Smooth muscle cell (in vitro differentiated cells): ENCODE data around the gene CDX1. TPM values are rescaled to one million over a fixed set of nuclear protein-coding genes. Genes with fewer than 3 reads are reported as not detected.

Source experiments
- DNase-seq: peaks from one replicate; lab custom pipeline; 2025; ENCODE audit not compliant: unreplicated experiment; lab: John Stamatoyannopoulos, UW
- H2AFZ ChIP-seq: fragments of 200-600 bp; sonication (generic); 2 replicates; pipeline ENCODE4 v1.6.0; 2016; ENCODE audit warnings: antibody characterized with exemption, low read depth, mild to moderate bottlenecking
- H3F3A ChIP-seq: fragments of 200-600 bp; sonication (generic); 2 replicates; pipeline ENCODE4 v1.6.0; 2017; ENCODE audit warnings: antibody characterized with exemption, low read depth
- H3K27ac ChIP-seq: fragments of 200-600 bp; sonication (generic); 2 replicates; pipeline ENCODE4 v1.5.1; 2016; ENCODE audit warnings: low read depth, mild to moderate bottlenecking
- H3K27me3 ChIP-seq: fragments of 200-600 bp; sonication (generic); 2 replicates; pipeline ENCODE4 v1.6.1; 2016; ENCODE audit warnings: low read depth, mild to moderate bottlenecking
- H3K36me3 ChIP-seq: fragments of 200-600 bp; sonication (generic); 2 replicates; pipeline ENCODE4 v1.5.1; 2016; ENCODE audit warnings: low read depth
- H3K4me1 ChIP-seq: fragments of 200-600 bp; sonication (generic); 2 replicates; pipeline ENCODE4 v1.5.1; 2016; ENCODE audit warnings: low read depth
- H3K4me2 ChIP-seq: fragments of 200-600 bp; sonication (generic); 2 replicates; pipeline ENCODE4 v1.6.0; 2016; ENCODE audit warnings: mild to moderate bottlenecking
- H3K4me3 ChIP-seq: fragments of 200-600 bp; sonication (generic); 2 replicates; pipeline ENCODE4 v1.5.1; 2016; ENCODE audit warnings: mild to moderate bottlenecking
- H3K79me2 ChIP-seq: fragments of 200-600 bp; sonication (generic); 2 replicates; pipeline ENCODE4 v1.6.0; 2016; ENCODE audit warnings: low read depth, mild to moderate bottlenecking
- H3K9ac ChIP-seq: fragments of 200-600 bp; sonication (generic); 2 replicates; pipeline ENCODE4 v1.6.0; 2016; ENCODE audit warnings: low read depth
- H3K9me3 ChIP-seq: fragments of 200-600 bp; sonication (generic); replicated peaks from 2 replicates; pipeline ENCODE4 v1.5.1; 2016; ENCODE audit warnings: low read depth
- H4K20me1 ChIP-seq: fragments of 200-600 bp; sonication (generic); 2 replicates; pipeline ENCODE4 v1.6.0; 2016; ENCODE audit warnings: low read depth
- CTCF ChIP-seq: fragments of 200-600 bp; sonication (generic); IDR thresholded peaks from 2 replicates; pipeline ENCODE4 v1.5.1; 2017; ENCODE audit warnings: borderline replicate concordance, mild to moderate bottlenecking, antibody characterized with exemption; ENCODE audit not compliant: insufficient read depth, poor library complexity, severe bottlenecking
- WGBS: methylation state at CpG from one replicate; pipeline ENCODE4 v1.1.7; 2016; ENCODE audit warnings: low lambda C conversion rate; 5-methylcytosine and 5-hydroxymethylcytosine counted together
- polyA plus RNA-seq: library from polyadenylated mRNA; unstranded; fragments of >200 nt; fragmentation: Nextera tagmentation; extraction: Ambion mirVana; gene quantifications from 2 replicates; pipeline ENCODE4 v1.2.1, GENCODE V29; 2016
- total RNA-seq: library from RNA; depleted of rRNA; stranded (reverse); fragments of >200 nt; gene quantifications from 2 replicates; pipeline ENCODE4 v1.2.3, GENCODE V29; 2014

Gene CDX1
- total and polyA plus RNA-seq, 2 experiments from 2014 or later: 1.4 to 5.0 TPM

DNA sequence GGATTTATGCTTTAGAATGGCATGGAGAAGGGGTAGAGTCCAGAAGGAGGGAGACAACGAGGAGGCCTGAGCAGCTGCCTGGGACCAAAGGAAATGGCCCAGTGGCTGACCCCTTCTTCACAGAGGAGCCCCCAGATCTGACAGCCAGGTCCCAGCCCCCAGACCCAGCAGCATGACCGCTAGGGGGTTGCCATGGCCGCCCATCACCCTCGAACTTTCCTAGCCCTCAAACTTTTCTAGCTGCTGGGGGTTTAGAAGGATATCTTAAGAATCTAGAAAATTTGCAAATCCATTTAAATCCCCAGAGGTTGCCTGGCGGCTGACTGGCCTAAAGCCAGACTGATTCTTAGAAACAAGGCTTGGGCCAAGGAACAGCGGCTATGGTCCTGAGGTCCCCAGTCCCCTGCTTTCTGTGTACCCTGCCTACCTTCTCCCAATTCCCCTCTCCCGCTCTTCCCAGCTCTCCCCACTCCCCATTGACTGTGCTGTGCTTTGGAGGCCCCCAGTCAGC lies 11.9 kb upstream of the CDX1 start:
- Histone ChIP-seq H2AFZ (no peak overlapping the region), H3K4me1 (peaks cover 33% of the 10 kb centered on the region), H3K27ac (peak overlapping the region; percentile 100), H3K79me2 (peaks cover 58% of the 10 kb centered on the region), H3K27me3 (no peaks in the 10 kb centered on the region), H3K4me2 (peak overlapping the region; percentile 94), H4K20me1 (peaks cover 48% of the 10 kb centered on the region), H3K4me3 (peak overlapping the region; percentile 70), H3K9me3 (no peaks in the 10 kb centered on the region), H3K36me3 (no peaks in the 10 kb centered on the region), H3F3A (peaks cover 20% of the 10 kb centered on the region), H3K9ac (peak overlapping the region; percentile 78)
- no peak for DNase-seq
- TF ChIP-seq CTCF: peak; percentile 25
- 6% methylated on average over 7 of the region's 7 CpGs for WGBS

GRCh38 chr5:150155258-150156026 lies 11.1 kb upstream of the CDX1 start, which contains the start of gene PDGFRB:
PDGFRB (minus strand) TSS chr5:150155845; CDS start chr5:150137047, 18,798 bp downstream.
- Histone ChIP-seq H3K4me3 (peak within 1 kb of the TSS; percentile 70), H3K79me2 (peaks cover 50% of the 10 kb centered on the region), H3K27me3 (no peaks in the 10 kb centered on the region), H2AFZ (no peak within 1 kb of the TSS), H3K36me3 (no peaks in the 10 kb centered on the region), H3K27ac (peak within 1 kb of the TSS; percentile 100), H3K9ac (peak within 1 kb of the TSS; percentile 78), H3K9me3 (no peaks in the 10 kb centered on the region), H3K4me1 (peaks cover 27% of the 10 kb centered on the region), H3F3A (peaks cover 17% of the 10 kb centered on the region), H4K20me1 (peaks cover 40% of the 10 kb centered on the region), H3K4me2 (peak within 1 kb of the TSS; percentile 94)
- DNase-seq: peak; percentile 79
- no peak for TF ChIP-seq CTCF
- 8% methylated on average over 12 of the region's 17 CpGs for WGBS

- H3K4me2 ChIP-seq: peak overlapping the region; percentile 94
- peaks cover 21% of the 10 kb centered on the region for H3K4me1 ChIP-seq
- TF ChIP-seq CTCF: no peak
- H3K4me3 ChIP-seq: peak overlapping the region; percentile 70
- DNase-seq: no peak
- WGBS: 12% methylated on average over 7 of the region's 9 CpGs
- H2AFZ ChIP-seq: no peak overlapping the region
- peak overlapping the region; percentile 28 for H3K9ac ChIP-seq
- H3K36me3 ChIP-seq: no peaks in the 10 kb centered on the region
- H3K27ac ChIP-seq: peak overlapping the region; percentile 100
- no peaks in the 10 kb centered on the region for H3K9me3 ChIP-seq
- H4K20me1 ChIP-seq: peaks cover 35% of the 10 kb centered on the region
- no peaks in the 10 kb centered on the region for H3K27me3 ChIP-seq
- H3F3A ChIP-seq: peaks cover 23% of the 10 kb centered on the region
- H3K79me2 ChIP-seq: peaks cover 44% of the 10 kb centered on the region
Observed at GRCh38 chr5:150156027-150156368, 10.6 kb upstream of the CDX1 start.

DNA sequence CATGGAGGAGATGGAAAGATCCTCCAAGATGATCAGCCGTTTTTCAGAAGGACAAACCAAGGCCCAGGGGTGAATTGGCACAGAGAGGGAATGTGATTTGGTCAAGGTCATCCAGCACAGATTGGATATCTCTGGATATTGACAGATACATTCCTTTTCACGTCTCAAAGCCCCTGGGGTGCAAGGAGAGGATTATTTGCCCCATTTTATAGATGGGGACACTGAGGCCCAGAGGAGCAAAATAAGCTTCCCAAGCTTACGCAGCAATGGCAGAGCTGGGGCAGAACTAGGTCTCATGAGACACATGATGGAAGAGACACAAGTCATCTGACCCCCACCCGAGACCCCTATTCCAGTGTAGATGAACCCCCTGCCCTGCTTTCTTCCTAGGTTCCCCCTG lies 10.0 kb upstream of the CDX1 start:
- H3K27me3 ChIP-seq: no peaks in the 10 kb centered on the region
- peaks cover 29% of the 10 kb centered on the region for H4K20me1 ChIP-seq
- DNase-seq: no peak
- H2AFZ ChIP-seq: no peak overlapping the region
- H3F3A ChIP-seq: peaks cover 26% of the 10 kb centered on the region
- no peaks in the 10 kb centered on the region for H3K9me3 ChIP-seq
- TF ChIP-seq CTCF: no peak
- peak overlapping the region; percentile 28 for H3K9ac ChIP-seq
- WGBS: 87% methylated on average over 4 of the region's 4 CpGs
- H3K27ac ChIP-seq: peak overlapping the region; percentile 100
- no peak overlapping the region for H3K4me3 ChIP-seq
- H3K79me2 ChIP-seq: peaks cover 39% of the 10 kb centered on the region
- peak overlapping the region; percentile 94 for H3K4me2 ChIP-seq
- H3K36me3 ChIP-seq: no peaks in the 10 kb centered on the region
- H3K4me1 ChIP-seq: peaks cover 20% of the 10 kb centered on the region
